A673 (cell line): ENCODE results near the gene MYO5B. TPM values are rescaled to one million over a fixed set of nuclear protein-coding genes. Genes with fewer than 3 reads are reported as not detected.
"Not testable (repeated sequence)": the region's sequence is repeated elsewhere in the genome, so short reads cannot be mapped to it uniquely, and the experiment has no call there.

Experiments
- BruUV-seq: library from RNA; stranded (reverse); fragments of 400-500 nt; replicated peaks from 2 replicates; lab custom pipeline; 2021; lab: Mats Ljungman, UMichigan
- CTCF ChIA-PET: fragments of 300-600 bp; sonication (Branson Sonifier 250); formaldehyde crosslinking; loops from one replicate; lab custom pipeline; 2022; ENCODE audit warnings: antibody characterized with exemption; lab: Charles Lee
- POLR2A ChIA-PET: fragments of 300-600 bp; sonication (Branson Sonifier 250); formaldehyde crosslinking; loops from one replicate; lab custom pipeline; 2022; ENCODE audit warnings: antibody characterized with exemption; ENCODE audit not compliant: low non-redundant PET; lab: Charles Lee
- DNase-seq: peaks from one replicate; pipeline ENCODE4 v3.0.0-alpha.2; 2015; ENCODE audit warnings: low spot score
- H3K27ac ChIP-seq: fragments of 200-600 bp; sonication (generic); 2 replicates; pipeline ENCODE4 v1.5.1; 2016; ENCODE audit warnings: mixed run types, low read depth, mild to moderate bottlenecking, mixed read lengths, antibody characterized with exemption, low read length; ENCODE audit not compliant: poor library complexity, severe bottlenecking
- H3K27me3 ChIP-seq: fragments of 200-600 bp; sonication (generic); replicated peaks from 2 replicates; pipeline ENCODE4 v1.6.1; 2017; ENCODE audit warnings: mixed run types, low read depth, mild to moderate bottlenecking, mixed read lengths, antibody characterized with exemption, low read length; ENCODE audit not compliant: insufficient read depth, poor library complexity
- H3K36me3 ChIP-seq: fragments of 200-600 bp; sonication (generic); 2 replicates; pipeline ENCODE4 v1.6.1; 2016; ENCODE audit warnings: mixed run types, mild to moderate bottlenecking, mixed read lengths, antibody characterized with exemption, low read length; ENCODE audit not compliant: insufficient read depth, poor library complexity, severe bottlenecking
- H3K4me1 ChIP-seq: fragments of 200-600 bp; sonication (generic); 2 replicates; pipeline ENCODE4 v1.6.1; 2017; ENCODE audit warnings: mixed run types, mild to moderate bottlenecking, mixed read lengths, antibody characterized with exemption, low read length; ENCODE audit not compliant: insufficient read depth, poor library complexity, severe bottlenecking
- H3K4me3 ChIP-seq: fragments of 200-600 bp; sonication (generic); 2 replicates; pipeline ENCODE4 v1.5.1; 2016; ENCODE audit warnings: low read depth, mixed run types, mild to moderate bottlenecking, mixed read lengths, low read length; ENCODE audit not compliant: poor library complexity, severe bottlenecking
- H3K9me3 ChIP-seq: fragments of 200-600 bp; sonication (generic); 2 replicates; pipeline ENCODE4 v1.6.1; 2016; ENCODE audit warnings: mixed run types, low read depth, mild to moderate bottlenecking, mixed read lengths, antibody characterized with exemption, low read length; ENCODE audit not compliant: poor library complexity, severe bottlenecking
- CTCF ChIP-seq: fragments of 300-800, 200-600 bp; sonication (generic); conservative IDR thresholded peaks from 2 replicates; pipeline ENCODE4 v1.5.1; 2017; ENCODE audit warnings: low read depth, mild to moderate bottlenecking, antibody characterized with exemption, low read length, moderate library complexity, mixed read lengths
- EZH2 ChIP-seq: fragments of 200-600 bp; sonication (generic); IDR thresholded peaks from 2 replicates; pipeline ENCODE4 v1.6.1; 2017; ENCODE audit warnings: borderline replicate concordance, low read depth, mild to moderate bottlenecking, mixed read lengths, antibody characterized with exemption, low read length; ENCODE audit not compliant: poor library complexity, severe bottlenecking
- intact Hi-C: fragments of 100-400 bp; cut with micrococcal nuclease; formaldehyde crosslinking; loops from one replicate; pipeline ENCODE4 v1.10.0; 2022; ENCODE audit not compliant: unreplicated experiment
- total RNA-seq: library from RNA; stranded (reverse); gene quantifications from 2 replicates; pipeline ENCODE4 v1.2.3, GENCODE V29; 2021

The MYO5B gene
- total RNA-seq, 1 experiment from 2014 or later, result 0.30 TPM

- H3K36me3 ChIP-seq, result no peaks in the 10 kb centered on the region
- no peak overlapping the region for H3K27ac ChIP-seq
- no peak overlapping the region for H3K4me3 ChIP-seq
- H3K9me3 ChIP-seq, result no peaks in the 10 kb centered on the region
- BruUV-seq, result no TSS peak
- no peaks in the 10 kb centered on the region for H3K4me1 ChIP-seq
- no peak for TF ChIP-seq CTCF
- TF ChIP-seq EZH2, result no peak
- ChIA-PET POLR2A (no interaction called here), CTCF (no interaction called here)
- DNase-seq, result no peak
- intact Hi-C loops, result no loop called here
- H3K27me3 ChIP-seq, result peaks cover 21% of the 10 kb centered on the region
Observed at GRCh38 chr18:49892148-49892924, 302.6 kb downstream of the MYO5B start.

DNA sequence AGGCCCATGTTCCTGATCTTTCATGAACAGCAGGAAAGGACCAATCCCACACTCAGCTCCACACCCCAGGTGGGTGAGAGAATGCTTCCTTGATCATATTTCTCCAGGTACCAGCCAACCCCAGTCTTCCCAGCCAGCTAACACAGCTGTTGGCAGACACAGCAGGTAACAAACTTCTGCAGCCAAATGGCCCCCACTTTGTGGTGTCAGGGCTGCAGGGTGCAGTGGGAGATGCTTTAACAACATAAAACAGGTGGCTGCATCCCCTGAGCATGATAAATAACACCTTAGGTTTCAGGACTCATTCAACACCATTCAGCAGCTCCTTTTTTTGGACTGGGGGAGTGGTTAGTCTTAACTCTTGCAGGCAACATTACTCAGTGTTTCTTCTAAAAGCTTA is 304.9 kb downstream of the MYO5B start:
- no peak overlapping the region for H3K4me3 ChIP-seq
- no peak for DNase-seq
- H3K9me3 ChIP-seq, result no peaks in the 10 kb centered on the region
- no peak overlapping the region for H3K27ac ChIP-seq
- peaks cover 4% of the 10 kb centered on the region for H3K27me3 ChIP-seq
- TF ChIP-seq EZH2, result no peak
- no peak for TF ChIP-seq CTCF
- no TSS peak for BruUV-seq
- H3K36me3 ChIP-seq, result no peaks in the 10 kb centered on the region
- intact Hi-C loops, result no loop called here
- H3K4me1 ChIP-seq, result no peaks in the 10 kb centered on the region
- ChIA-PET POLR2A (no interaction called here), CTCF (no interaction called here)

GRCh38 chr18:49889552-49889951 is 305.4 kb downstream of the MYO5B start:
- intact Hi-C loops, POLR2A ChIA-PET: not testable (repeated sequence)

More at GRCh38 chr18:49889552-49889951, 305.4 kb downstream of the MYO5B start:
- H3K4me3 ChIP-seq, H3K36me3 ChIP-seq, BruUV-seq, H3K27ac ChIP-seq, H3K4me1 ChIP-seq, DNase-seq, CTCF ChIA-PET, H3K9me3 ChIP-seq, H3K27me3 ChIP-seq: not testable (repeated sequence)
